NCI-H187 treated with DMSO at 0.1 percent for 48 hours (cell line): ENCODE data around the gene TMSB4X.
"Not testable (repeated sequence)": the region's sequence is repeated elsewhere in the genome, so short reads cannot be mapped to it uniquely, and the experiment has no call there.

Experiments
- DNase-seq: peaks from one replicate; lab custom pipeline; 2025; lab: John Stamatoyannopoulos, UW

TMSB4X gene

GRCh38 chrX:12974796-12975669 lies at the start of gene TMSB4X:
TSS of gene TMSB4X (plus strand) at chrX:12975110.
- no peak for DNase-seq

GRCh38 chrX:12929701-12930100 lies 45.2 kb upstream of the TMSB4X start:
- DNase-seq, result no peak

GRCh38 chrX:12930150-12930549 lies 44.8 kb upstream of the TMSB4X start:
- no peak for DNase-seq

- no peak for DNase-seq
Observed at GRCh38 chrX:12932244-12932643, 42.7 kb upstream of the TMSB4X start.

- no peak for DNase-seq
Observed at GRCh38 chrX:12934850-12935249, 40.1 kb upstream of the TMSB4X start.

GRCh38 chrX:12936947-12937346 lies 38.0 kb upstream of the TMSB4X start:
- no peak for DNase-seq

GRCh38 chrX:12940471-12940870 lies 34.4 kb upstream of the TMSB4X start:
- not testable (repeated sequence) for DNase-seq

GRCh38 chrX:12943592-12943991 lies 31.3 kb upstream of the TMSB4X start:
- not testable (repeated sequence) for DNase-seq

- DNase-seq, result not testable (repeated sequence)
Observed at GRCh38 chrX:12944452-12944851, 30.5 kb upstream of the TMSB4X start.

GRCh38 chrX:12945494-12945893 lies 29.4 kb upstream of the TMSB4X start:
- no peak for DNase-seq

- DNase-seq, result no peak
Observed at GRCh38 chrX:12946406-12946805, 28.5 kb upstream of the TMSB4X start.

- DNase-seq, result no peak
Observed at GRCh38 chrX:12946838-12947544, 27.9 kb upstream of the TMSB4X start.

GRCh38 chrX:12947545-12948235 lies 27.2 kb upstream of the TMSB4X start:
- no peak for DNase-seq

- DNase-seq, result no peak
Observed at GRCh38 chrX:12948495-12948894, 26.4 kb upstream of the TMSB4X start.

GRCh38 chrX:12949205-12949926 lies 25.5 kb upstream of the TMSB4X start:
- no peak for DNase-seq

- DNase-seq, result no peak
Observed at GRCh38 chrX:12949927-12950656, 24.8 kb upstream of the TMSB4X start.

- no peak for DNase-seq
Observed at GRCh38 chrX:12950851-12951594, 23.9 kb upstream of the TMSB4X start.

GRCh38 chrX:12951595-12951975 lies 23.3 kb upstream of the TMSB4X start:
- no peak for DNase-seq

GRCh38 chrX:12953420-12953819 lies 21.5 kb upstream of the TMSB4X start:
- DNase-seq, result no peak

- DNase-seq, result no peak
Observed at GRCh38 chrX:12954376-12954775, 20.5 kb upstream of the TMSB4X start.

- DNase-seq, result no peak
Observed at GRCh38 chrX:12954981-12955380, 19.9 kb upstream of the TMSB4X start.
